Measurements from ENCODE around the gene EPHA10.
"Not testable (repeated sequence)": the region's sequence is repeated elsewhere in the genome, so short reads cannot be mapped to it uniquely, and the experiment has no call there.

The EPHA10 gene

GRCh38 chr1:37793773-37794371, 29.0 kb upstream of the EPHA10 start, which contains the start of gene MANEAL:
Gene MANEAL (plus strand): TSS chr1:37793847. CDS start chr1:37794183, 336 bp downstream.
- TF ChIP-seq CTCF (IDR thresholded peaks at IDR 0.05; ENCODE audit: low read depth, low read length, missing control alignments) = no peak
- peak within 1 kb of the TSS; percentile 36 for H3K4me3 ChIP-seq (replicated peaks; ENCODE audit: low read depth, low read length)
- no peak for DNase-seq (ENCODE audit: extremely low read depth, low read depth)

GRCh38 chr1:37792943-37793686, 28.2 kb upstream of the EPHA10 start:
- TF ChIP-seq CTCF (IDR thresholded peaks at IDR 0.05; ENCODE audit: low read depth, low read length, missing control alignments) = no peak
- DNase-seq (ENCODE audit: extremely low read depth, low read depth) = no peak
- no peak overlapping the region for H3K4me3 ChIP-seq (replicated peaks; ENCODE audit: low read depth, low read length)

GRCh38 chr1:37782491-37782890, 17.6 kb upstream of the EPHA10 start:
- DNase-seq (ENCODE audit: extremely low read depth, low read depth) = no peak
- TF ChIP-seq CTCF (IDR thresholded peaks at IDR 0.05; ENCODE audit: low read depth, low read length, missing control alignments) = no peak
- H3K4me3 ChIP-seq (replicated peaks; ENCODE audit: low read depth, low read length) = no peak overlapping the region

GRCh38 chr1:37778654-37779053, 13.7 kb upstream of the EPHA10 start:
- no peak overlapping the region for H3K4me3 ChIP-seq (replicated peaks; ENCODE audit: low read depth, low read length)
- no peak for DNase-seq (ENCODE audit: extremely low read depth, low read depth)
- TF ChIP-seq CTCF (IDR thresholded peaks at IDR 0.05; ENCODE audit: low read depth, low read length, missing control alignments) = no peak

- DNase-seq (ENCODE audit: extremely low read depth, low read depth) = no peak
- no peak overlapping the region for H3K4me3 ChIP-seq (replicated peaks; ENCODE audit: low read depth, low read length)
- TF ChIP-seq CTCF (IDR thresholded peaks at IDR 0.05; ENCODE audit: low read depth, low read length, missing control alignments) = no peak
Observed at GRCh38 chr1:37776946-37777516, 12.1 kb upstream of the EPHA10 start.

- DNase-seq (ENCODE audit: extremely low read depth, low read depth); H3K4me3 ChIP-seq (replicated peaks; ENCODE audit: low read depth, low read length): not testable (repeated sequence)
Observed at GRCh38 chr1:37771440-37771839, 6.5 kb upstream of the EPHA10 start.

GRCh38 chr1:37767488-37767887, 2.6 kb upstream of the EPHA10 start:
- DNase-seq (ENCODE audit: extremely low read depth, low read depth) = no peak
- no peak for TF ChIP-seq CTCF (IDR thresholded peaks at IDR 0.05; ENCODE audit: low read depth, low read length, missing control alignments)
- no peak overlapping the region for H3K4me3 ChIP-seq (replicated peaks; ENCODE audit: low read depth, low read length)
